DMS153 treated with DMSO at 0.1 percent for 48 hours (cell line): ENCODE data around the gene NTM.
"Not testable (repeated sequence)": the region's sequence is repeated elsewhere in the genome, so short reads cannot be mapped to it uniquely, and the experiment has no call there.

Experiments
- DNase-seq: peaks from one replicate; lab custom pipeline; 2025; ENCODE audit not compliant: unreplicated experiment; lab: John Stamatoyannopoulos, UW

The NTM gene

DNA sequence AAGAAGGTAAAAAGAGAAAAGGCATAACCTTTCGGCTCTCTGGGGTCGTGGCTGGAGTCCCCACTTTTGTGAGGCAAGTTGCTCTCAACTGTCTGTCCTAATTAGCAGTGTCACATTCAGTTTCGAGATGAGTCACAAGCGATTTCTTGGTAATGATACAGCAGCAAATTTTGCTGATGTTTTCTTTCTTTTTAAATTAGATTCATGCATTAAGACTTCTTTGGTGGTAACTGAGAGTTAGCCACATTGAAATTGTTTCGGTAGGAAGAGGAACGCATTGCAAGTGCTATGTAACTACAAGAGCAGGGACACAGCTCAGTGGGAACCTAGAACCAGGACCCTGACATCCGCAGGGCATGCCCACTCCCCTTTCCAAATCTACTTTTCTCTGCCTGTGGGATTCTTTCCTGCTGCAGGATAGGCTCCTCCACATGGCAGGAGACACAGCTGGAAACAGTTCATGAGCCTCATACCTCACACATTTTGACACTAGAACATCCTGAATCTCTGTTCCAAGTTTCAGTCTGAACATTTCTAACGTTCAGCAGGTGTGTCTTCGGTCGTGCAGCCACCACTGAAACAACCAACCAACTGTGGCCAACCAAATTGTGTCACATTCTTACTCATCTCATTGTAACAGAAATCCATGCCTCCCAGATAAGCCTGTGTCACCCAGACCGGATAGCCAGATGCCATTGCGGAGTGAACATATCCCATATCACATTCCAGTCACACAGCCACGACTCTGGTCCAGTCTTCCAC, 987.6 kb downstream of the NTM start:
- DNase-seq: no peak

DNA sequence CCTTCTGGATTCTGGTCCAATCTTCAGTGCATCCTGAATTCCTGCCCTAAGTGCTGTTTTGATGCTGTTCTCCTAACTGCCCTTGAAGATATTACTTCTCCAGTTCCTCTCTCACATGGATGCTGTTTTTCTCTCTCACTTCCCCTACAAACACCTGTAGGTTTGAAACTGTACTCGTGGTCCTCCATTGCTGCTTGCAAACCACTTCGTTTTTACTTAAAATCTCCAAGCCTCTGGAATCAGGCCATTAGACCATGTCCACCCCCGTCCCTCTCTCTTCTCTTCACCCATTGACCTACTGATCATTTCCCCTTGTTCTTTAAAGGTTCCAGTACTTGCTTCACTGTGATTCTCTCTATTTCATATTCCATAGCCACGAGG, 988.1 kb downstream of the NTM start:
- DNase-seq: no peak

GRCh38 chr11:132361011-132361550, 990.7 kb downstream of the NTM start:
- no peak for DNase-seq

DNA sequence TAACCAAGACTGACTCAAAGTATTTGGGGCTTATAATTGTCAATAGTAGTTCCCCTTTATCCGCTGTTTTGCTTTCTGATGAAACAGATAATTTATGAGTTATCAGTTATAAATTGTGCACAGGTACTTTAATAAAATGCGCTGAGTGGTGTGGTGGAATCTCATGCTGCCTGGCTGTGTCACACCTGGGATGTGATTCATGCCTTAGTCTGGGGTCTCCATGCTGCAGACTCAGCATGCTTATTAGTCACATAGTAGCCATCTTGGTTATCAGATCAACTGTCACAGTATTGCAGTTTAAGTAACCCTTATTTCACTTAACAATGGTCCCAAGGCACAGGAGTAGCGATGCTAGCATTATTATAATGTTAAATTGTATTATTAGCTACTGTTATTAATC, 995.2 kb downstream of the NTM start:
- no peak for DNase-seq

DNA sequence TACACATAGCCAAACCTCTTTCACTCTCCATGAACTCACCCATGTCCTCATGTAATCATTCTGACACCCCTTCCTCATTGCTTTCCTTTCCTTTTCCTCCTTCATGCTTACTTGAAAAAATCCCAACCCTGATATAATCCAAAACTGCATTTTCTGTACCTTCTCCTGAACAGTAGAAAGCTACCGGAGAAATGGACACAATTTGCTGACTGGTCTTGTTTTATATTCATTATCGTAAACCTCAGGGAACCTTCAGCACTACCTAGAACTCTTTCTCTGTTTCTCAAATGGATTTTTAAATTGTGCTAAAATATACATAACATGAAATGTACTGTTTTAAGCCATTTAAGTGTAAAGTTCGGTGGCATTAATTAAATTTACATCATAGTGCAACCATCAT, 996.9 kb downstream of the NTM start:
- no peak for DNase-seq

GRCh38 chr11:132370114-132370513, 999.7 kb downstream of the NTM start:
- not testable (repeated sequence) for DNase-seq

GRCh38 chr11:132373405-132374143, 1003.2 kb downstream of the NTM start:
- DNase-seq: no peak

- DNase-seq: no peak
Measured at GRCh38 chr11:132379540-132379939, 1009.1 kb downstream of the NTM start.
